ENCODE data around the gene CDKN2AIP. TPM values are rescaled to one million over a fixed set of nuclear protein-coding genes. Genes with fewer than 3 reads are reported as not detected.

Gene CDKN2AIP
- total and polyA plus RNA-seq, 4 donors, result 7.2 to 15.1 (median 11.0) TPM

DNA sequence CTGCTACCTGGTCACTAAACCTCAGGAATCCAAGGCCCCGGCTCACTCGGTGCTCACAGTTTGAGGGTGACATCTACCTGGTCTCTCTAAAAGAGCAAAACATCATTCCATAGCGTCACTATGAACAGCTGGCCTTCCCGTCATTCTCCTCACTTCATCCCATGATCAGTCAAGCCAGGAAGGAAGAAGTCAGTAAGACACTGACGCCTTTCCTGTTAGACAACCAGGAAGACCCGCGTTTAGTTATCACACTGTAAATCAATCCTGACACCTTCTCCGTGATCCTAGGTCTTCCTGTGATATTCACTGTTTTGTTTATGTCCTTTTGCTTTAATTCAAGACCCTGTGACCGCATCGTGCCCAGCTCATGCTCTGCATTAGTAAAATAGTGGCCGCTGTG lies 31.6 kb upstream of the CDKN2AIP start (continued):
- TF ChIP-seq CTCF (IDR thresholded peaks at IDR 0.05; ENCODE audit: low read depth, low read length, missing input control), result no peak
- no peak for TF ChIP-seq NR2F2 (IDR thresholded peaks at IDR 0.05)

- no peak overlapping the region for H3K9ac ChIP-seq (ENCODE audit: low read depth in 1 of 2, low read length in 2 of 2)
- no peak overlapping the region for H3K27ac ChIP-seq (ENCODE audit: low read depth in 1 of 2, low read length in 2 of 2)
Measured at GRCh38 chr4:183413234-183414200, 30.9 kb upstream of the CDKN2AIP start.

More at GRCh38 chr4:183413234-183414200, 30.9 kb upstream of the CDKN2AIP start:
- H3K9me3 ChIP-seq (ENCODE audit: control insufficient read depth in 4 of 4, low read length in 3 of 4), result no peaks in the 10 kb centered on the region
- no peaks in the 10 kb centered on the region for H3K27me3 ChIP-seq (ENCODE audit: control insufficient read depth in 4 of 4, insufficient read depth in 4 of 4, low read length in 3 of 4)
- DNase-seq (ENCODE audit: low spot score), result no peak
- H3K36me3 ChIP-seq (ENCODE audit: control insufficient read depth in 4 of 4, insufficient read depth in 3 of 4, low read depth in 1 of 4, low read length in 3 of 4), result no peaks in the 10 kb centered on the region
- 93% methylated on average over 28 of the region's 28 CpGs for WGBS
- no peaks in the 10 kb centered on the region for H3K4me1 ChIP-seq (ENCODE audit: control insufficient read depth in 4 of 4, insufficient read depth in 4 of 4, low read length in 3 of 4)
- TF ChIP-seq GABPA (IDR thresholded peaks at IDR 0.05 in 1 of 2, conservative IDR thresholded peaks at IDR 0.05 in 1 of 2) (no peak), CTCF (IDR thresholded peaks at IDR 0.05; ENCODE audit: low read depth, low read length, missing input control) (no peak), REST (IDR thresholded peaks at IDR 0.05) (no peak), YY1 (IDR thresholded peaks at IDR 0.05) (no peak), JUND (IDR thresholded peaks at IDR 0.05) (no peak)
- no peak overlapping the region for H3K4me3 ChIP-seq (ENCODE audit: low read depth in 1 of 3, low read length in 3 of 3)
